Measurements from ENCODE around the gene TMEM225. TPM values are rescaled to one million over a fixed set of nuclear protein-coding genes. Genes with fewer than 3 reads are reported as not detected.

The TMEM225 gene
- total and polyA plus RNA-seq, 4 donors, result not detected

DNA sequence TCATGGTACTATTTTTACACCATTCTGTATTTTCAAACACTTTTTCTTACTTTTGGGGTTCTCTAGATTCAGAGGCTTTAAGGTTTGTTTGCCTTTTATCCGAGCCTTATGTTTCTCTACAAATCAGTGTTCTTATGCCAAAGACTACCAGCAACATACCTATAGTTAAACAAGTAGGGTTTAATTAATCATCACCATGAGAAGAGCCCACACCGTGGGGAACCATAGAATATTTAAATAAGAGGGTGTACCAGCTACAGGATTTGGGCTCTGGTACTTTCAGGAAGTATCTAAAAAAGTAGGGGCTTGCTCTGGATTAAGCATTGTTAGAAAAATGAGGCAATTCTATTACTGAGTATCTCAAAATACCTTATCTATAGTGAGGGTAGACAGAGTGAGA lies 25.7 kb downstream of the TMEM225 start:
- TF ChIP-seq HNF4G (IDR thresholded peaks at IDR 0.05), result no peak
- TF ChIP-seq HNF4A (conservative IDR thresholded peaks at IDR 0.05), result no peak
- TF ChIP-seq, protein P1, sequence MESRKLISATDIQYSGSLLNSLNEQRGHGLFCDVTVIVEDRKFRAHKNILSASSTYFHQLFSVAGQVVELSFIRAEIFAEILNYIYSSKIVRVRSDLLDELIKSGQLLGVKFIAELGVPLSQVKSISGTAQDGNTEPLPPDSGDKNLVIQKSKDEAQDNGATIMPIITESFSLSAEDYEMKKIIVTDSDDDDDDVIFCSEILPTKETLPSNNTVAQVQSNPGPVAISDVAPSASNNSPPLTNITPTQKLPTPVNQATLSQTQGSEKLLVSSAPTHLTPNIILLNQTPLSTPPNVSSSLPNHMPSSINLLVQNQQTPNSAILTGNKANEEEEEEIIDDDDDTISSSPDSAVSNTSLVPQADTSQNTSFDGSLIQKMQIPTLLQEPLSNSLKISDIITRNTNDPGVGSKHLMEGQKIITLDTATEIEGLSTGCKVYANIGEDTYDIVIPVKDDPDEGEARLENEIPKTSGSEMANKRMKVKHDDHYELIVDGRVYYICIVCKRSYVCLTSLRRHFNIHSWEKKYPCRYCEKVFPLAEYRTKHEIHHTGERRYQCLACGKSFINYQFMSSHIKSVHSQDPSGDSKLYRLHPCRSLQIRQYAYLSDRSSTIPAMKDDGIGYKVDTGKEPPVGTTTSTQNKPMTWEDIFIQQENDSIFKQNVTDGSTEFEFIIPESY (IDR thresholded peaks at IDR 0.05), result no peak
- no peak for TF ChIP-seq EGR1 (IDR thresholded peaks at IDR 0.05; ENCODE audit: low read depth in 2 of 2)
- Histone ChIP-seq H3K27me3 (ENCODE audit: control insufficient read depth in 4 of 4, insufficient read depth in 4 of 4, low read length in 3 of 4) (peaks cover 0 to 4% (median 1%) of the 10 kb centered on the region in 4 donors), H3K9ac (ENCODE audit: low read depth in 1 of 2, low read length in 2 of 2) (no peak overlapping the region), H3K9me3 (ENCODE audit: control insufficient read depth in 4 of 4, low read length in 3 of 4) (peaks cover 0 to 2% (median 0%) of the 10 kb centered on the region in 4 donors), H3K27ac (ENCODE audit: low read depth in 1 of 2, low read length in 2 of 2) (no peak overlapping the region), H3K36me3 (ENCODE audit: control insufficient read depth in 4 of 4, insufficient read depth in 3 of 4, low read depth in 1 of 4, low read length in 3 of 4) (no peaks in the 10 kb centered on the region), H3K4me3 (ENCODE audit: low read depth in 1 of 3, low read length in 3 of 3) (no peak overlapping the region), H3K4me1 (ENCODE audit: control insufficient read depth in 4 of 4, insufficient read depth in 4 of 4, low read length in 3 of 4) (no peaks in the 10 kb centered on the region)
- WGBS, result 40% methylated on average over 2 of the region's 2 CpGs
- DNase-seq (ENCODE audit: low spot score), result no peak

DNA sequence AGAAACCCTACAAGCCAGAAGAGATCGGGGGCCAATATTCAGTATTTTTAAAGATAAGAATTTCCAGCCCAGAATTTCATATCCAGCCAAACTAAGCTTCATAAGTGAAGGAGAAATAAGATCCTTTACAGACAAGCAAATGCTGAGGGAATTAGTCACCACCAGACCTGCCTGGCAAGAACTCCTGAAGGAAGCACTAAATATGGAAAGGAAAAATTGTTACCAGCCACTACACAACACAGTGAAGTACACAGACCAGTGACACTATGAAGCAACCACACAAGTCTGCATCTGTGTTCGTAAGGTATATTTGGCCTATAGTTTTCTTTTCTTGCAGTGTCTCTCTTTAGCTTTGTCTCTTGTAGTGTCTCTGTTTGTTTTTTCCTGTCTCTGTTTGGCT lies 29.0 kb downstream of the TMEM225 start:
- WGBS, result 84% methylated on average over 2 of the region's 2 CpGs
- TF ChIP-seq, protein P2, sequence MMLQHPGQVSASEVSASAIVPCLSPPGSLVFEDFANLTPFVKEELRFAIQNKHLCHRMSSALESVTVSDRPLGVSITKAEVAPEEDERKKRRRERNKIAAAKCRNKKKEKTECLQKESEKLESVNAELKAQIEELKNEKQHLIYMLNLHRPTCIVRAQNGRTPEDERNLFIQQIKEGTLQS (IDR thresholded peaks at IDR 0.05), result no peak
- TF ChIP-seq YY1 (IDR thresholded peaks at IDR 0.05), result no peak
- TF ChIP-seq, protein P3, sequence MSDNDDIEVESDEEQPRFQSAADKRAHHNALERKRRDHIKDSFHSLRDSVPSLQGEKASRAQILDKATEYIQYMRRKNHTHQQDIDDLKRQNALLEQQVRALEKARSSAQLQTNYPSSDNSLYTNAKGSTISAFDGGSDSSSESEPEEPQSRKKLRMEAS (IDR thresholded peaks at IDR 0.05), result no peak
- TF ChIP-seq, protein P4, sequence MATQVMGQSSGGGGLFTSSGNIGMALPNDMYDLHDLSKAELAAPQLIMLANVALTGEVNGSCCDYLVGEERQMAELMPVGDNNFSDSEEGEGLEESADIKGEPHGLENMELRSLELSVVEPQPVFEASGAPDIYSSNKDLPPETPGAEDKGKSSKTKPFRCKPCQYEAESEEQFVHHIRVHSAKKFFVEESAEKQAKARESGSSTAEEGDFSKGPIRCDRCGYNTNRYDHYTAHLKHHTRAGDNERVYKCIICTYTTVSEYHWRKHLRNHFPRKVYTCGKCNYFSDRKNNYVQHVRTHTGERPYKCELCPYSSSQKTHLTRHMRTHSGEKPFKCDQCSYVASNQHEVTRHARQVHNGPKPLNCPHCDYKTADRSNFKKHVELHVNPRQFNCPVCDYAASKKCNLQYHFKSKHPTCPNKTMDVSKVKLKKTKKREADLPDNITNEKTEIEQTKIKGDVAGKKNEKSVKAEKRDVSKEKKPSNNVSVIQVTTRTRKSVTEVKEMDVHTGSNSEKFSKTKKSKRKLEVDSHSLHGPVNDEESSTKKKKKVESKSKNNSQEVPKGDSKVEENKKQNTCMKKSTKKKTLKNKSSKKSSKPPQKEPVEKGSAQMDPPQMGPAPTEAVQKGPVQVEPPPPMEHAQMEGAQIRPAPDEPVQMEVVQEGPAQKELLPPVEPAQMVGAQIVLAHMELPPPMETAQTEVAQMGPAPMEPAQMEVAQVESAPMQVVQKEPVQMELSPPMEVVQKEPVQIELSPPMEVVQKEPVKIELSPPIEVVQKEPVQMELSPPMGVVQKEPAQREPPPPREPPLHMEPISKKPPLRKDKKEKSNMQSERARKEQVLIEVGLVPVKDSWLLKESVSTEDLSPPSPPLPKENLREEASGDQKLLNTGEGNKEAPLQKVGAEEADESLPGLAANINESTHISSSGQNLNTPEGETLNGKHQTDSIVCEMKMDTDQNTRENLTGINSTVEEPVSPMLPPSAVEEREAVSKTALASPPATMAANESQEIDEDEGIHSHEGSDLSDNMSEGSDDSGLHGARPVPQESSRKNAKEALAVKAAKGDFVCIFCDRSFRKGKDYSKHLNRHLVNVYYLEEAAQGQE (IDR thresholded peaks at IDR 0.05), result no peak
- no peak for TF ChIP-seq FOXA2 (IDR thresholded peaks at IDR 0.05)
- no peak for TF ChIP-seq JUND (IDR thresholded peaks at IDR 0.05)
- TF ChIP-seq GABPA (IDR thresholded peaks at IDR 0.05 in 1 of 2, conservative IDR thresholded peaks at IDR 0.05 in 1 of 2), result no peak
- TF ChIP-seq HNF4A (conservative IDR thresholded peaks at IDR 0.05), result no peak
- TF ChIP-seq, protein P5, sequence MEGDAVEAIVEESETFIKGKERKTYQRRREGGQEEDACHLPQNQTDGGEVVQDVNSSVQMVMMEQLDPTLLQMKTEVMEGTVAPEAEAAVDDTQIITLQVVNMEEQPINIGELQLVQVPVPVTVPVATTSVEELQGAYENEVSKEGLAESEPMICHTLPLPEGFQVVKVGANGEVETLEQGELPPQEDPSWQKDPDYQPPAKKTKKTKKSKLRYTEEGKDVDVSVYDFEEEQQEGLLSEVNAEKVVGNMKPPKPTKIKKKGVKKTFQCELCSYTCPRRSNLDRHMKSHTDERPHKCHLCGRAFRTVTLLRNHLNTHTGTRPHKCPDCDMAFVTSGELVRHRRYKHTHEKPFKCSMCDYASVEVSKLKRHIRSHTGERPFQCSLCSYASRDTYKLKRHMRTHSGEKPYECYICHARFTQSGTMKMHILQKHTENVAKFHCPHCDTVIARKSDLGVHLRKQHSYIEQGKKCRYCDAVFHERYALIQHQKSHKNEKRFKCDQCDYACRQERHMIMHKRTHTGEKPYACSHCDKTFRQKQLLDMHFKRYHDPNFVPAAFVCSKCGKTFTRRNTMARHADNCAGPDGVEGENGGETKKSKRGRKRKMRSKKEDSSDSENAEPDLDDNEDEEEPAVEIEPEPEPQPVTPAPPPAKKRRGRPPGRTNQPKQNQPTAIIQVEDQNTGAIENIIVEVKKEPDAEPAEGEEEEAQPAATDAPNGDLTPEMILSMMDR (IDR thresholded peaks at IDR 0.05; ENCODE audit: low read depth, low read length, missing input control), result no peak

More for the DNA sequence above, 29.0 kb downstream of the TMEM225 start:
- Histone ChIP-seq H3K9me3 (ENCODE audit: control insufficient read depth in 4 of 4, low read length in 3 of 4) (peaks cover 0 to 2% (median 0%) of the 10 kb centered on the region in 4 donors), H3K9ac (ENCODE audit: low read depth in 1 of 2, low read length in 2 of 2) (no peak overlapping the region), H3K4me3 (ENCODE audit: low read depth in 1 of 3, low read length in 3 of 3) (no peak overlapping the region), H3K27me3 (ENCODE audit: control insufficient read depth in 4 of 4, insufficient read depth in 4 of 4, low read length in 3 of 4) (peaks cover 0 to 4% (median 1%) of the 10 kb centered on the region in 4 donors), H3K27ac (ENCODE audit: low read depth in 1 of 2, low read length in 2 of 2) (no peak overlapping the region), H3K36me3 (ENCODE audit: control insufficient read depth in 4 of 4, insufficient read depth in 3 of 4, low read depth in 1 of 4, low read length in 3 of 4) (no peaks in the 10 kb centered on the region), H3K4me1 (ENCODE audit: control insufficient read depth in 4 of 4, insufficient read depth in 4 of 4, low read length in 3 of 4) (no peaks in the 10 kb centered on the region)
- no peak for DNase-seq (ENCODE audit: low spot score)
